ENCODE data around the gene DCK.

The DCK gene

DNA sequence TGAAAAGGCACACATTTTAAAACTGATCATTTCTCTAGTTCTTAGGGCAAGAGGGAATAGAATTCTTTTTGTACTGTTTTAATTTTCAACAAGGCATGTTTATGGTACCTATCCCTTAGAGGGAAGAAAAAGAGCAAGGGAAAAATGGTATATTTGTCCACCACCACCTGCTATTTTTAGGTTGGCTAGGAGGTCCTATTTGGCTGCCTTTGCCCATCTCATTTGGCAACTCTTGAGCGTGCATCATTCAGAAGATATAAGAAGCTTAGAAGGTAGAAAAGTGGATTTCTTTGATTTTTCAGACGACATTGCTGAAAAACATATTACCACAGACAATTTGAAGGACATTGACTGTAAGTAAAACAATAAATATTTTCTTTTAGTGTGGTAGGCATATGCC, 69.0 kb downstream of the DCK start:
- no peak for DNase-seq (ENCODE audit: low read depth, low spot score)

DNA sequence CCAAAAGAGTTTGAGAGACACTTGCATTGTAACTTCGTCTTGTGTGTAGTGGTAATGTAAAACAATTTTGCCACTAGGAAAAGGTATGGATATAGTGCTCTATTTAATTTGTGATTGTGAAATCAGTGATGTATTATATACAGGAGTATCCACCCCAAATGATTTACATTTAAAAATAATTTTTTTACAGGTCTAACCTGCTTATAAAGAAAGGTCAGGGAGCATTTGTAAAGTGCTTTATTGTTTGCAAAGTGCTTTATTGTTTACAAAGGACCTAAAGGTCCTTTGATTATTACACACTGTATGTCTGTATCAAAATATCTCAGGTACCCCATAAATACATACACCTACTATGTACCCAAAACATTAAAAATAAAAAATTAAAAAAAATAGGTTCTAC, 70.3 kb downstream of the DCK start:
- no peak for DNase-seq (ENCODE audit: low read depth, low spot score)

DNA sequence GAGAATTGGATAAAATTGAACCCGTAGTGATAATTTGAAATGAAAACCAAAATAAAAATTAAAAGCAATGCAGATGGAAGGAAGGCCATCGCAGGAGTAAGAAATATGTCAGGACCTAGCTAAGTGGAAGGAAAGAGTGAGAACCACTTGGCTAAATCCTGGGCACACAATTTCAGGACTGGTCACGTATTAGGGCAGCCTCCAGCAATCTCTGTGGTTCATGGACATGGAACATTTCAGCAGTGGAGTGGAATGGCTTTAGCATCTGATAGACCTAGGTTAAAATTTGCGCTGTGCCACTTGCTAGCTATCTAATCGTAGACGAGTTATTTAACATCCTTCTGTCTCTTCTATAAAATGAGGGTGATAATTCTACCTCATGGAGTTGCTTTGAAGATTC, 71.1 kb downstream of the DCK start:
- no peak for DNase-seq (ENCODE audit: low read depth, low spot score)

DNA sequence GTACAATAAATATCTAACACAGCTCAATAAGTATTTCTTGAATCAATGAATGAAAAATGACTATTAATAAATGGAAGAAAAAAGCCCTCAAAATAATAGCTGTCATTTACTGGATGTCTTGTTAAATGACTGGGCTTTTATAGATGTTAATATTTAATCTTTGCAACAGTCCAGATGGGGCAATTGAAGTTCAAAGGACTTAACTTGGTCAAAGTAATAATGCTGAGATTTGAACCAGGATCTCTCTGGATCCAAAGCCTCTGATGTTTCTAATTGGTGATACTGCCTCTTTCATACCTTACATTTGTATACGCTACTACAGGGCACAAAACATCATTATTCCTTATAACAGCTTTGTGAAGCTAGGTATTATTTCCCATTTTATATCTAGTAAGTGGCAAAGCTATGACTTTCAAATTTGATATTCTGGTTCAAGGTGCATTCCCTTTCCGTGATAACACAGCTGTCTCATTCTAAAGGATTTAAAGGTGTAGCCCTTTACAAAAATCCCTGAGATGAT, 72.6 kb downstream of the DCK start:
- no peak for DNase-seq (ENCODE audit: low read depth, low spot score)

DNA sequence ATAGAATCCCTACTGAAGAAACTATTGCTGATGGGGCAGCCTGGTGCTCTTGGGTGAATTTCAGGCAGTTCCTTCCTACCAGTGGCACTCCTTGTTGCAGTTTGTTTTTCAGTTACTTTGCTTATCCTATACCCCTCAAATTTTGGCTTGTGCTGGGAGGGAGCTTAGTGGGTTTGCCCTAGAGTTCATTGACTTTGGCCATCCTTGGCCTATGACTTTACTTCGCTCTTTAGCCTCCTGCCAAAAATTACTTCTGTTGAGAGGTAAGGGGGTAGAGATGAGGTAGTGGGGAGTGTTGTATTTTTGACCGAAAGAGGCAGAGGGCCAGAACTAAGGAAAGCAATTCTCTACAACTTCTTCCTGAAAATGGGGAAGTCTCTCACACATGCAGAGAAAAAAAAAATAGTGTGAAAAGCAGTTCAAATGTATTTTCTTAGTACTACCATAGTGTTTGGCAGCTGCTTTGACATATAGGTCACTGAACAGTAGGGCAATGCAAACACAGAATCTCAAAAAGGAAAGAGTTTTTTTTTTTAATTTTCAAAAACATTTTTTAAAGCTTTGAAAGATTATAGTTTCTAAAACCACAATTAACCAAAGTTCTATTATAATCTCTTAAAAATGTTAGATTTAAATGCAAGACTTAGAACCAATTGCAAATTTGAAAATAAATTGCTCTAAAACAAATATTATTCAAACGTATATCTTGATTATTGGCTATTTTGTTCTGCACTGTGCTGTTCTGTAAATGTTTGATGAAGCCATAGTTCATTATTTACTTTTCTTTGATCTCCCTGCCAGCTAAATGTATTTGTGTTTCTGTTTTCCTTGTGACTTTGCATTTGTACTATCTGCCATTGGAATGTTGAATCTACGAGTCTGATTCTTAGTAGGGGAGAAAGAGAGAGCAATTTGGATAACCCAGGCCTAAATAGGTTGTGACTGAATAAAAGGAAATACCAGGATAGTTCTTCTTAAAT, 73.6 kb downstream of the DCK start:
- DNase-seq (ENCODE audit: low read depth, low spot score) = no peak

DNA sequence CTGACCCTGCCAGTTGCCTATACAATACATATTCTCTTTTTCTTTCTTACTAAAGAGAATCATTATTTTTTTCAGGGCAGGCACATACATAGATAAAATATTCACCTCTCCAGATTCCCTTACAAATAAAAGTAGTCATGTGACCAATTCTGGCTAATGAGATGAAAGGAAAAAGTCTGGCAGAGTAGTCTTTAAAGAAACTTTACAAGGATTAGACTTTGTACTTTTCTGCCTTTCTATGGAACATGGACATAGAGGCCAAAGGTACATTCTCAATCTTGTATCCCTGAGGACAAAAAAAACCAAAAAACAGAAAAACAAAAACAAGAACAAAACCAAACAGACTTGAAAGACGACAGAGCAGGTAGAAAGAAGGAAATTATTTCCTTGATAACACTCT, 75.6 kb downstream of the DCK start:
- DNase-seq (ENCODE audit: low read depth, low spot score) = no peak

DNA sequence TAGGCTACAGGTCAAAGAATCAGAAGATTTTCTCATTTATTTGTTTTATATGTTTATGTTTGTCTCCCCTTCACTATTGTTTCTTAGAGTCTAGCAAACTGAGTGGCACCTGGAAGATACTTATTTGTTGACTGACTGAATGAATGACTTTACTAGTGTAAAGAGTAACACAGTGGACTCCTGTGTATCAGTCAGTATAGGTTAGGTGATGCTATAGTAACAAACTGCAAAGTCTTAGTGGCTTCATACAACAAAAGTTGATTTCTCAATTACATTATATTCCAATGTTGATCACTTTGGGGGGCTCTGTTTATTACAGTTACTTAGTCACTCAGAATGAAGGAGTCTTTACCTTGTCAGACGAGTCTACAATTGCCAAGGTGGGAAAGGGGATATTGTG, 76.6 kb downstream of the DCK start:
- DNase-seq (ENCODE audit: low read depth, low spot score) = no peak

DNA sequence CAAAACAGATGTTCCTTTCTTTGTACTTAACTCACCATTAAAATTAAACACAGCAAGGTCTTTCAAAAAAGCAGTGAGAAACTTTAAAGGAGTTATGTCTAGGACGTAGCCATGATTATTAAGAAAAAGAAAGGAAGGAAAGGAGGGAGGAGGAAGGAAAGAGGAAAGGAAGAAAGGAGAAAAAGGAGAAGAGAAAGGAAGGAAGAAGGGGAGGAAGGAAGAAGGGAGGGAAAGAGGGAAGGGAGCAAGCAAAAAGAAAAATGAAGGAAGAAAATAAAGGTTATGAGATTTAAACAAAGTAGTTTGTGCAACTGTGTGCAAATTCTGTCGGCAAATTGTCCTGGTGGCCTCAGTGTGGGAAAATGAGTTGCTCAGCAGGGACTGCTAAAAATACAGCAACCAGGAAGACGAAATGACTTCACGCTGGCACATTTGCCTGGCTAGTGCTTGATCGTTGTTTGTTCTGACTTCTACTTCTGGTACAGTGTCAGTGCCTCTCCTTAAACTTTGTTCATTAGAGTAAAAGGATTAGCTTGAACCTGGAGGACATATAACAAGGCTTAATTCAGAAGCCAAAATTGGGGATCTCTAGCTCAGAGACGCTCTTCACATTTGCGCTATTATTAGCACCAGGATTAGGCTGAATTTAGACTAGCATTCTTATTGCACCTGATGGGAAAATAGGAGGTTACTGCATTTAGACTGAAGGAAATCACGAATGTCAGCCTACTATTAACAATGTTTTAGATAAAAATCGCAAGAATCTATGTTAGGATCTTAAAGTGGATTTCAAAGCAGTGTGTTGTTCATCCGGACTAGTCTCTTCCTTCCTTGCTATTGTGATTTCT, 81.2 kb downstream of the DCK start:
- no peak for DNase-seq (ENCODE audit: low read depth, low spot score)

Measured in ELF-1 (cell line).